A673 (cell line): ENCODE results near the gene KCNK2. TPM values are rescaled to one million over a fixed set of nuclear protein-coding genes. Genes with fewer than 3 reads are reported as not detected.

Source experiments
- BruUV-seq: library from RNA; stranded (reverse); fragments of 400-500 nt; replicated peaks from 2 replicates; lab custom pipeline; 2021; lab: Mats Ljungman, UMichigan
- CTCF ChIA-PET: fragments of 300-600 bp; sonication (Branson Sonifier 250); formaldehyde crosslinking; loops from one replicate; lab custom pipeline; 2022; ENCODE audit warnings: antibody characterized with exemption; lab: Charles Lee
- POLR2A ChIA-PET: fragments of 300-600 bp; sonication (Branson Sonifier 250); formaldehyde crosslinking; loops from one replicate; lab custom pipeline; 2022; ENCODE audit warnings: antibody characterized with exemption; ENCODE audit not compliant: low non-redundant PET; lab: Charles Lee
- DNase-seq: peaks from one replicate; pipeline ENCODE4 v3.0.0-alpha.2; 2015; ENCODE audit warnings: low spot score
- H3K27ac ChIP-seq: fragments of 200-600 bp; sonication (generic); 2 replicates; pipeline ENCODE4 v1.5.1; 2016; ENCODE audit warnings: mixed run types, low read depth, mild to moderate bottlenecking, mixed read lengths, antibody characterized with exemption, low read length; ENCODE audit not compliant: poor library complexity, severe bottlenecking
- H3K27me3 ChIP-seq: fragments of 200-600 bp; sonication (generic); replicated peaks from 2 replicates; pipeline ENCODE4 v1.6.1; 2017; ENCODE audit warnings: mixed run types, low read depth, mild to moderate bottlenecking, mixed read lengths, antibody characterized with exemption, low read length; ENCODE audit not compliant: insufficient read depth, poor library complexity
- H3K36me3 ChIP-seq: fragments of 200-600 bp; sonication (generic); 2 replicates; pipeline ENCODE4 v1.6.1; 2016; ENCODE audit warnings: mixed run types, mild to moderate bottlenecking, mixed read lengths, antibody characterized with exemption, low read length; ENCODE audit not compliant: insufficient read depth, poor library complexity, severe bottlenecking
- H3K4me1 ChIP-seq: fragments of 200-600 bp; sonication (generic); 2 replicates; pipeline ENCODE4 v1.6.1; 2017; ENCODE audit warnings: mixed run types, mild to moderate bottlenecking, mixed read lengths, antibody characterized with exemption, low read length; ENCODE audit not compliant: insufficient read depth, poor library complexity, severe bottlenecking
- H3K4me3 ChIP-seq: fragments of 200-600 bp; sonication (generic); 2 replicates; pipeline ENCODE4 v1.5.1; 2016; ENCODE audit warnings: low read depth, mixed run types, mild to moderate bottlenecking, mixed read lengths, low read length; ENCODE audit not compliant: poor library complexity, severe bottlenecking
- H3K9me3 ChIP-seq: fragments of 200-600 bp; sonication (generic); 2 replicates; pipeline ENCODE4 v1.6.1; 2016; ENCODE audit warnings: mixed run types, low read depth, mild to moderate bottlenecking, mixed read lengths, antibody characterized with exemption, low read length; ENCODE audit not compliant: poor library complexity, severe bottlenecking
- EZH2 ChIP-seq: fragments of 200-600 bp; sonication (generic); IDR thresholded peaks from 2 replicates; pipeline ENCODE4 v1.6.1; 2017; ENCODE audit warnings: borderline replicate concordance, low read depth, mild to moderate bottlenecking, mixed read lengths, antibody characterized with exemption, low read length; ENCODE audit not compliant: poor library complexity, severe bottlenecking
- intact Hi-C: fragments of 100-400 bp; cut with micrococcal nuclease; formaldehyde crosslinking; loops from one replicate; pipeline ENCODE4 v1.10.0; 2022; ENCODE audit not compliant: unreplicated experiment
- total RNA-seq: library from RNA; stranded (reverse); gene quantifications from 2 replicates; pipeline ENCODE4 v1.2.3, GENCODE V29; 2021
- TF ChIP-seq, protein P1 (sequence below): fragments of 300-800, 200-600 bp; sonication (generic); conservative IDR thresholded peaks from 2 replicates; pipeline ENCODE4 v1.5.1; 2017; ENCODE audit warnings: low read depth, mild to moderate bottlenecking, antibody characterized with exemption, low read length, moderate library complexity, mixed read lengths

KCNK2 gene
- total RNA-seq, 1 experiment from 2014 or later: not detected

GRCh38 chr1:215215846-215216245 lies 133.3 kb downstream of the KCNK2 start:
- no peak for DNase-seq
- H3K27ac ChIP-seq: no peak overlapping the region
- H3K27me3 ChIP-seq: peaks cover 12% of the 10 kb centered on the region
- CTCF ChIA-PET: no interaction called here
- H3K9me3 ChIP-seq: no peaks in the 10 kb centered on the region
- no peak overlapping the region for H3K4me3 ChIP-seq
- POLR2A ChIA-PET: no interaction called here
- no peaks in the 10 kb centered on the region for H3K4me1 ChIP-seq
- BruUV-seq: no TSS peak
- H3K36me3 ChIP-seq: no peaks in the 10 kb centered on the region
- intact Hi-C loops: no loop called here
- TF ChIP-seq, protein P1, sequence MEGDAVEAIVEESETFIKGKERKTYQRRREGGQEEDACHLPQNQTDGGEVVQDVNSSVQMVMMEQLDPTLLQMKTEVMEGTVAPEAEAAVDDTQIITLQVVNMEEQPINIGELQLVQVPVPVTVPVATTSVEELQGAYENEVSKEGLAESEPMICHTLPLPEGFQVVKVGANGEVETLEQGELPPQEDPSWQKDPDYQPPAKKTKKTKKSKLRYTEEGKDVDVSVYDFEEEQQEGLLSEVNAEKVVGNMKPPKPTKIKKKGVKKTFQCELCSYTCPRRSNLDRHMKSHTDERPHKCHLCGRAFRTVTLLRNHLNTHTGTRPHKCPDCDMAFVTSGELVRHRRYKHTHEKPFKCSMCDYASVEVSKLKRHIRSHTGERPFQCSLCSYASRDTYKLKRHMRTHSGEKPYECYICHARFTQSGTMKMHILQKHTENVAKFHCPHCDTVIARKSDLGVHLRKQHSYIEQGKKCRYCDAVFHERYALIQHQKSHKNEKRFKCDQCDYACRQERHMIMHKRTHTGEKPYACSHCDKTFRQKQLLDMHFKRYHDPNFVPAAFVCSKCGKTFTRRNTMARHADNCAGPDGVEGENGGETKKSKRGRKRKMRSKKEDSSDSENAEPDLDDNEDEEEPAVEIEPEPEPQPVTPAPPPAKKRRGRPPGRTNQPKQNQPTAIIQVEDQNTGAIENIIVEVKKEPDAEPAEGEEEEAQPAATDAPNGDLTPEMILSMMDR: no peak
- no peak for TF ChIP-seq EZH2

- no peak for DNase-seq
- CTCF ChIA-PET: no interaction called here
- Histone ChIP-seq H3K27me3 (peaks cover 15% of the 10 kb centered on the region), H3K4me3 (no peak overlapping the region), H3K4me1 (no peaks in the 10 kb centered on the region), H3K27ac (no peak overlapping the region), H3K36me3 (no peaks in the 10 kb centered on the region), H3K9me3 (no peaks in the 10 kb centered on the region)
- no TSS peak for BruUV-seq
- POLR2A ChIA-PET: no interaction called here
- intact Hi-C loops: no loop called here
- TF ChIP-seq, protein P1: no peak
- TF ChIP-seq EZH2: no peak
Measured at GRCh38 chr1:215219372-215219771, 136.8 kb downstream of the KCNK2 start.

DNA sequence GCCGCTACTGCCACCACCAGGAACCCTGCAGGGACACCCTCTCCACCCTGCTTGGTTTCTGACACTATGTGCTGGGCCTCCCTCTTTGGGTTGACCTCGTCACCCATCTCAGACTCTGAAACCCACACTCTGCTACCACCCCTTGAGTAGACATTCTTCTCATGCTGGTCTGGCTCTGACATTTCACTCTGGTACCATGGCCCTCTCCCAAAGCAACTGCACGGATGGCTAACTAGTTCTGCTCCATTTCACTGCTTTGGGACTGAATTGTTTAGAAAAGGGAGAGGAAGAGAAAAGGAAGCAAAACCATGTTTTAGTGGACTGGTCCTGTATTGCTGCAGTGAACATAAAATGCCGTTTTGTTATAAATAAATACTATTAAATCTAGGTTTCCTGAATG lies 137.8 kb downstream of the KCNK2 start:
- H3K36me3 ChIP-seq: no peaks in the 10 kb centered on the region
- H3K27me3 ChIP-seq: peaks cover 15% of the 10 kb centered on the region
- BruUV-seq: no TSS peak
- no peak for TF ChIP-seq EZH2
- TF ChIP-seq, protein P1: no peak
- ChIA-PET CTCF (no interaction called here), POLR2A (no interaction called here)
- no peaks in the 10 kb centered on the region for H3K4me1 ChIP-seq
- no peaks in the 10 kb centered on the region for H3K9me3 ChIP-seq
- no peak for DNase-seq
- intact Hi-C loops: no loop called here
- no peak overlapping the region for H3K4me3 ChIP-seq
- no peak overlapping the region for H3K27ac ChIP-seq
